Measurements from ENCODE around the gene MRPL23. TPM values are rescaled to one million over a fixed set of nuclear protein-coding genes. Genes with fewer than 3 reads are reported as not detected.

The MRPL23 gene
- total RNA-seq, 2 donors from 2014 or later = 59.4 to 60.3 TPM

- no peaks in the 10 kb centered on the region for H3K36me3 Mint-ChIP-seq (ENCODE audit: insufficient read depth in 2 of 2)
- DNase-seq = no peak
These were observed 41.7 kb downstream of the MRPL23 start for GRCh38 chr11:1988667-1989317.

GRCh38 chr11:1989953-1990352 lies 42.8 kb downstream of the MRPL23 start:
- Mint-ChIP-seq H3K9me3 (no peaks in the 10 kb centered on the region), H3K36me3 (ENCODE audit: insufficient read depth in 2 of 2) (no peaks in the 10 kb centered on the region), H3K4me3 (no peak overlapping the region), H3K4me1 (ENCODE audit: low read depth) (no peaks in the 10 kb centered on the region), H3K27me3 (ENCODE audit: low read depth) (no peaks in the 10 kb centered on the region), H3K27ac (no peak overlapping the region)
- no peak for DNase-seq
- ATAC-seq (replicated peaks in 1 of 2) = no peak

More at GRCh38 chr11:1988667-1989317, 41.7 kb downstream of the MRPL23 start:
- H3K4me1 Mint-ChIP-seq (ENCODE audit: low read depth) = no peaks in the 10 kb centered on the region
- H3K9me3 Mint-ChIP-seq = no peaks in the 10 kb centered on the region
- no peak overlapping the region for H3K27ac Mint-ChIP-seq
- H3K4me3 Mint-ChIP-seq = no peak overlapping the region
- H3K27me3 Mint-ChIP-seq (ENCODE audit: low read depth) = no peaks in the 10 kb centered on the region
- ATAC-seq (replicated peaks in 1 of 2) = no peak

GRCh38 chr11:1990872-1991578 lies 43.9 kb downstream of the MRPL23 start:
- no peak overlapping the region for H3K27ac Mint-ChIP-seq
- ATAC-seq (replicated peaks in 1 of 2) = no peak
- DNase-seq = no peak
- H3K27me3 Mint-ChIP-seq (ENCODE audit: low read depth) = no peaks in the 10 kb centered on the region
- H3K9me3 Mint-ChIP-seq = no peaks in the 10 kb centered on the region
- H3K36me3 Mint-ChIP-seq (ENCODE audit: insufficient read depth in 2 of 2) = no peaks in the 10 kb centered on the region
- no peak overlapping the region for H3K4me3 Mint-ChIP-seq
- no peaks in the 10 kb centered on the region for H3K4me1 Mint-ChIP-seq (ENCODE audit: low read depth)

- DNase-seq (no peak), ATAC-seq (replicated peaks in 1 of 2) (no peak)
- no peaks in the 10 kb centered on the region for H3K27me3 Mint-ChIP-seq (ENCODE audit: low read depth)
- H3K27ac Mint-ChIP-seq = no peak overlapping the region
- H3K9me3 Mint-ChIP-seq = no peaks in the 10 kb centered on the region
- H3K36me3 Mint-ChIP-seq (ENCODE audit: insufficient read depth in 2 of 2) = no peaks in the 10 kb centered on the region
- no peak overlapping the region for H3K4me3 Mint-ChIP-seq
- no peaks in the 10 kb centered on the region for H3K4me1 Mint-ChIP-seq (ENCODE audit: low read depth)
These were observed 45.0 kb downstream of the MRPL23 start for GRCh38 chr11:1992111-1992510.

GRCh38 chr11:1994121-1994520 lies 47.0 kb downstream of the MRPL23 start:
- no peaks in the 10 kb centered on the region for H3K27me3 Mint-ChIP-seq (ENCODE audit: low read depth)
- no peak for DNase-seq
- ATAC-seq (replicated peaks in 1 of 2) = no peak

GRCh38 chr11:1997755-1998154 lies 50.6 kb downstream of the MRPL23 start, which contains the start of gene H19:
Gene H19 (minus strand): TSS chr11:1997842.
- Mint-ChIP-seq H3K27ac (no peak within 1 kb of the TSS), H3K36me3 (ENCODE audit: insufficient read depth in 2 of 2) (no peaks in the 10 kb centered on the region), H3K27me3 (ENCODE audit: low read depth) (no peaks in the 10 kb centered on the region), H3K9me3 (no peaks in the 10 kb centered on the region), H3K4me1 (ENCODE audit: low read depth) (no peaks in the 10 kb centered on the region), H3K4me3 (no peak within 1 kb of the TSS)
- DNase-seq (no peak), ATAC-seq (replicated peaks in 1 of 2) (no peak)

More at GRCh38 chr11:1994121-1994520, 47.0 kb downstream of the MRPL23 start:
- no peak overlapping the region for H3K27ac Mint-ChIP-seq
- no peaks in the 10 kb centered on the region for H3K4me1 Mint-ChIP-seq (ENCODE audit: low read depth)
- no peaks in the 10 kb centered on the region for H3K9me3 Mint-ChIP-seq
- H3K4me3 Mint-ChIP-seq = no peak overlapping the region
- no peaks in the 10 kb centered on the region for H3K36me3 Mint-ChIP-seq (ENCODE audit: insufficient read depth in 2 of 2)

- no peak overlapping the region for H3K27ac Mint-ChIP-seq
- no peaks in the 10 kb centered on the region for H3K27me3 Mint-ChIP-seq (ENCODE audit: low read depth)
- H3K36me3 Mint-ChIP-seq (ENCODE audit: insufficient read depth in 2 of 2) = no peaks in the 10 kb centered on the region
These were observed 51.2 kb downstream of the MRPL23 start for GRCh38 chr11:1998290-1998689.

GRCh38 chr11:1998861-1999260 lies 51.7 kb downstream of the MRPL23 start:
- DNase-seq (no peak), ATAC-seq (replicated peaks in 1 of 2) (no peak)
- Mint-ChIP-seq H3K4me1 (ENCODE audit: low read depth) (no peaks in the 10 kb centered on the region), H3K9me3 (no peaks in the 10 kb centered on the region), H3K4me3 (no peak overlapping the region), H3K27ac (no peak overlapping the region), H3K36me3 (ENCODE audit: insufficient read depth in 2 of 2) (no peaks in the 10 kb centered on the region), H3K27me3 (ENCODE audit: low read depth) (no peaks in the 10 kb centered on the region)

More at GRCh38 chr11:1998290-1998689, 51.2 kb downstream of the MRPL23 start:
- peak in 1 of 2 donors; percentile 22 for ATAC-seq (replicated peaks in 1 of 2)
- no peak for DNase-seq
- H3K9me3 Mint-ChIP-seq = no peaks in the 10 kb centered on the region
- H3K4me1 Mint-ChIP-seq (ENCODE audit: low read depth) = no peaks in the 10 kb centered on the region
- no peak overlapping the region for H3K4me3 Mint-ChIP-seq

- DNase-seq = no peak
- peak; percentile 65 to 68 for ATAC-seq (replicated peaks in 1 of 2)
- no peak overlapping the region for H3K27ac Mint-ChIP-seq
- no peaks in the 10 kb centered on the region for H3K27me3 Mint-ChIP-seq (ENCODE audit: low read depth)
- no peak overlapping the region for H3K4me3 Mint-ChIP-seq
- no peaks in the 10 kb centered on the region for H3K4me1 Mint-ChIP-seq (ENCODE audit: low read depth)
- no peaks in the 10 kb centered on the region for H3K36me3 Mint-ChIP-seq (ENCODE audit: insufficient read depth in 2 of 2)
- H3K9me3 Mint-ChIP-seq = no peaks in the 10 kb centered on the region
These were observed 55.1 kb downstream of the MRPL23 start for GRCh38 chr11:2002042-2002776.

- Mint-ChIP-seq H3K4me1 (ENCODE audit: low read depth) (no peaks in the 10 kb centered on the region), H3K4me3 (no peak overlapping the region), H3K27ac (no peak overlapping the region), H3K9me3 (no peaks in the 10 kb centered on the region), H3K36me3 (ENCODE audit: insufficient read depth in 2 of 2) (no peaks in the 10 kb centered on the region), H3K27me3 (ENCODE audit: low read depth) (no peaks in the 10 kb centered on the region)
- DNase-seq = no peak
- peak; percentile 73 to 74 for ATAC-seq (replicated peaks in 1 of 2)
These were observed 55.7 kb downstream of the MRPL23 start for GRCh38 chr11:2002807-2003206.

- ATAC-seq (replicated peaks in 1 of 2) (no peak), DNase-seq (no peak)
- Mint-ChIP-seq H3K36me3 (ENCODE audit: insufficient read depth in 2 of 2) (no peaks in the 10 kb centered on the region), H3K4me1 (ENCODE audit: low read depth) (no peaks in the 10 kb centered on the region), H3K4me3 (no peak overlapping the region), H3K27me3 (ENCODE audit: low read depth) (no peaks in the 10 kb centered on the region), H3K9me3 (no peaks in the 10 kb centered on the region), H3K27ac (no peak overlapping the region)
These were observed 57.3 kb downstream of the MRPL23 start for GRCh38 chr11:2004466-2004865.

Data from activated T-cell treated with anti-CD3 and anti-CD28 coated beads, Interleukin-2, amount 50 U/mL, for 72 hours (primary cell).